ENCODE results near the gene PNMA5.

DNA sequence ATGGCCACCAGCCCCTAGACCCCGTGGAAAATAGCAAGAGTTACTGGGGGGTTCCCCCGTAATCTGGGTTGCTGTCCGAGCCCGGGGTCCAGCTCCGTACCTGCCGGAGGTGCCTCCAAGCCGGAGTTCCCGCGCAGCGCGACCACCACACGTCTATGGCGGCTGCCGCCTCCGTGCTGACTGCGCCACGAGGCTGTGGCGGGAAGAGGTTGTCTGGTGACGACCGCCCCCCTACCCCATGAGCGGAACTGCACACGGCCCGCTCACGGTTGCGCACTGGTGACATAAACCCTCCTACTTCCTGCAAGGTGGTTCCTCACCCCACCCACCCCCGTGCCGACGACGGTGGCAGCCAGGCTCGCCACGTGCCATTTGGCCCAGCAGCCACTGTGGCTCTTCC is at the start of gene PNMA5:
- TF ChIP-seq, protein P1, sequence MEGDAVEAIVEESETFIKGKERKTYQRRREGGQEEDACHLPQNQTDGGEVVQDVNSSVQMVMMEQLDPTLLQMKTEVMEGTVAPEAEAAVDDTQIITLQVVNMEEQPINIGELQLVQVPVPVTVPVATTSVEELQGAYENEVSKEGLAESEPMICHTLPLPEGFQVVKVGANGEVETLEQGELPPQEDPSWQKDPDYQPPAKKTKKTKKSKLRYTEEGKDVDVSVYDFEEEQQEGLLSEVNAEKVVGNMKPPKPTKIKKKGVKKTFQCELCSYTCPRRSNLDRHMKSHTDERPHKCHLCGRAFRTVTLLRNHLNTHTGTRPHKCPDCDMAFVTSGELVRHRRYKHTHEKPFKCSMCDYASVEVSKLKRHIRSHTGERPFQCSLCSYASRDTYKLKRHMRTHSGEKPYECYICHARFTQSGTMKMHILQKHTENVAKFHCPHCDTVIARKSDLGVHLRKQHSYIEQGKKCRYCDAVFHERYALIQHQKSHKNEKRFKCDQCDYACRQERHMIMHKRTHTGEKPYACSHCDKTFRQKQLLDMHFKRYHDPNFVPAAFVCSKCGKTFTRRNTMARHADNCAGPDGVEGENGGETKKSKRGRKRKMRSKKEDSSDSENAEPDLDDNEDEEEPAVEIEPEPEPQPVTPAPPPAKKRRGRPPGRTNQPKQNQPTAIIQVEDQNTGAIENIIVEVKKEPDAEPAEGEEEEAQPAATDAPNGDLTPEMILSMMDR (IDR thresholded peaks at IDR 0.05): no peak
- no peak for TF ChIP-seq POLR2A (IDR thresholded peaks at IDR 0.05)

All from body of pancreas (tissue), 4 donors.